GM18499 (cell line): ENCODE results near the gene CSKMT.
"Not testable (repeated sequence)": the region's sequence is repeated elsewhere in the genome, so short reads cannot be mapped to it uniquely, and the experiment has no call there.

ENCODE experiments used
- ATAC-seq: cut with Tn5 transposase; IDR thresholded peaks from one replicate; pipeline ENCODE4 v1.9.1; 2021; ENCODE audit warnings: moderate number of reproducible peaks; ENCODE audit not compliant: insufficient read depth, unreplicated experiment

The CSKMT gene

GRCh38 chr11:62652161-62653006 lies 12.7 kb upstream of the CSKMT start:
- no peak for ATAC-seq

- ATAC-seq, result no peak
Observed at GRCh38 chr11:62654297-62654696, 10.8 kb upstream of the CSKMT start.

- no peak for ATAC-seq
Observed at GRCh38 chr11:62656796-62657429, 8.2 kb upstream of the CSKMT start.

GRCh38 chr11:62664405-62665074 lies 572 bp upstream of the CSKMT start:
- ATAC-seq, result no peak

GRCh38 chr11:62665599-62666258 lies 617 bp downstream of the CSKMT start:
- no peak for ATAC-seq

GRCh38 chr11:62666259-62666926 lies 1.3 kb downstream of the CSKMT start:
- ATAC-seq, result no peak

- no peak for ATAC-seq
Observed at GRCh38 chr11:62667460-62667859, 2.3 kb downstream of the CSKMT start.

- no peak for ATAC-seq
Observed at GRCh38 chr11:62669420-62670161, 4.5 kb downstream of the CSKMT start.

- no peak for ATAC-seq
Observed at GRCh38 chr11:62671236-62671607, 6.1 kb downstream of the CSKMT start.

GRCh38 chr11:62671608-62672389 lies 6.7 kb downstream of the CSKMT start, which contains the start of the genes LBHD1 and UQCC3:
Gene LBHD1 (minus strand): TSS chr11:62672267. CDS start chr11:62670031, 2,236 bp downstream.
Gene UQCC3 (plus strand): TSS chr11:62671673. CDS start chr11:62671746, 73 bp downstream.
- ATAC-seq, result no peak

- ATAC-seq, result no peak
Observed at GRCh38 chr11:62673196-62673525, 8.0 kb downstream of the CSKMT start.

- not testable (repeated sequence) for ATAC-seq
Observed at GRCh38 chr11:62675415-62675814, 10.3 kb downstream of the CSKMT start.

GRCh38 chr11:62676698-62677097 lies 11.6 kb downstream of the CSKMT start:
- ATAC-seq, result no peak

- no peak for ATAC-seq
Observed at GRCh38 chr11:62677156-62677555, 12.0 kb downstream of the CSKMT start.

- no peak for ATAC-seq
Observed at GRCh38 chr11:62677714-62678113, 12.6 kb downstream of the CSKMT start.

- ATAC-seq, result no peak
Observed at GRCh38 chr11:62678433-62678769, 13.3 kb downstream of the CSKMT start.

GRCh38 chr11:62678770-62679696 lies 13.9 kb downstream of the CSKMT start, which contains the start of gene UBXN1:
Gene UBXN1 (minus strand): TSS chr11:62679073. CDS start chr11:62678923, 150 bp downstream.
- no peak for ATAC-seq

- no peak for ATAC-seq
Observed at GRCh38 chr11:62680825-62681240, 15.7 kb downstream of the CSKMT start.
